Middle frontal gyrus (tissue), 1 donor: ENCODE measurements around the gene LYAR.
"Not testable (repeated sequence)": the region's sequence is repeated elsewhere in the genome, so short reads cannot be mapped to it uniquely, and the experiment has no call there.

Experiments
- DNase-seq: peaks from one replicate; pipeline ENCODE4 v3.0.0-alpha.2; 2015; ENCODE audit warnings: low spot score; ENCODE audit errors: extremely low spot score

Gene LYAR

DNA sequence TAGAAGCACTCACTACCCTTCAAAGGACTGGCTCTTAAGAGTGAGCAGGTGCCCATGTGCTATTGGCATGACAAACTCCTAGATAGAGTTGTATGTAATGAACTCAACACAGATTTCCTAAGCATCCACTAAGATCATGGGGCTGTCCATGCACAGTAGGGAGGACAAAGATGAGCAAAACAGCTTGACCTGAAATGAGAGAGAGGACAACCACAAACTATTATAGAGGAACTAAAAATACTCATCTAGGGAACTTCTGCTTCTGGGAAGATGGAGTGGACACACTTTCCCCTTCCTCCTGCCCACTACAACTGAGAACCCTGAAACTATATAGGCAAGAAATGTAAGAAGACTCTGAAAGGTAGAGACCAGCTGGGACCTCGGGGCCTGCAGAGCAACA, 21.2 kb downstream of the LYAR start:
- DNase-seq: no peak

DNA sequence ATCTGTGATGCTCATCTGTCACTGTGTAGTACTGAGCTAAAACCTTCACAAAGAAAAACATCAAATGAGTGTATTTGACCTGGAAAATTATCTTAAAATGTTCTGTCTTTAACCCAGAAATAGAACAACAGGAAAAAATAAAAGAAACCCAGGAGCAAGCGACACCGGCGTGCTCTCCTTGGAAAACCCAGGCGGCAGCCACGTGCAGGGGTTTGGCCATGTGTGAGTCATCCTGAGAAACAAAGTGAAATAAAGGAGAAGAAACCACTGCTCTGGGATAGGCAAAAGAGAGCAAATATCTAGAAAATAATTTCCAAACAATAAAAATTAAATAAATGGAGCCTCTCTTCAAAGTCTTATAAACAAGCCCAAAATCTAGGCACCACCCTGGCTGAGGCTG, 22.0 kb downstream of the LYAR start:
- DNase-seq: no peak

DNA sequence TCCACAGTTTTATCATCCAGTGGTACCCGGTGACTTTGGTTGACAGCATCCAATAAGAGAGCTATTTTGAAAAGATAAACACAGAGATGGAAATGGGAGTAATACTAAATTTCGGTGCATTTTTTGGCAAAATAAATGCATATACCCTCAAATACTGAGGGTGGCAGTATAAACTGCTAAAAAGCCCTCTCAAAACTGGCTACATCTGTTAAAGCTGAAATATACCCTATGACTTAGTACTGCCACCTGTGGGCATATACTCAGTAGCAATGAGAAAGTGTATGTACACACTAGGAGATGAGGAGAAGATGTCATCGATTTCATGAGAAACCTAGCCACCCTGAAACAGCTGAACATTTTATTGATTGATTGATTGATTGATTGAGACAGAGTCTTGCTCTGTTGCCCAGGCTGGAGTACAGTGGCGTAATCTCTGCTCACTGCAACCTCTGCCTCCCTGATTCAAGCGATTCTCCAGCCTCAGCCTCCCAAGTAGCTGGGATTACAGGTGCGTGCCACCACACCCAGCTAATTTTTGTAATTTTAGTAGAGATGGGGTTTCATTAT, 29.7 kb downstream of the LYAR start:
- DNase-seq: no peak

DNA sequence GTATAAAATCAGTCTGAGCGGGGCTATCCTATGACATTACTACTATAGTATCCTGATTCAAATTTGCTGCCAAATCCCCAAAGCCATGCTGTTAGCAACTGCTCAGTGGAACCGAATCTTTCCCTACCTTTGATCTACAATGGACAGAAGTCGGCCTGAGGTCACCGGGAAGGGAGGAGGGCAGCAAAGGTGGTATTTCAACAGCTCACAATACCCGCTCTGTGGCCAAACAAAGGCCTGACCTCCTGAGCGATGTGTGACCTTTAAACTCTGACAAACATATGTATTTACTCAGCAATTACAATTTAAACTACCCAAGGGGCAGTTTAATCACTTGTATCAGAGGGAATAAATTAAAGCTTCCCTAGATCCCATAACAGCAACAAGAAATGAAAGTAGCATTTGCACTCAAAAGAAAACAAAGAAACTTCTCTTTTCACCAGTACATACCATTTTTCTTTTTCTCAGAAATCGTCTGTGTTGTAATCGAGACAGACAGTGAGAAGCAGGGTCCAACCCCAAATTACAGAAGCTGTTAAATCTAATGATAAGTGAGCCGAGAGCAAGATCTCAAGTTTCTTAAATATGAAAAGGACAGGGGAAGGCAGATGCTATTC, 30.4 kb downstream of the LYAR start:
- no peak for DNase-seq

DNA sequence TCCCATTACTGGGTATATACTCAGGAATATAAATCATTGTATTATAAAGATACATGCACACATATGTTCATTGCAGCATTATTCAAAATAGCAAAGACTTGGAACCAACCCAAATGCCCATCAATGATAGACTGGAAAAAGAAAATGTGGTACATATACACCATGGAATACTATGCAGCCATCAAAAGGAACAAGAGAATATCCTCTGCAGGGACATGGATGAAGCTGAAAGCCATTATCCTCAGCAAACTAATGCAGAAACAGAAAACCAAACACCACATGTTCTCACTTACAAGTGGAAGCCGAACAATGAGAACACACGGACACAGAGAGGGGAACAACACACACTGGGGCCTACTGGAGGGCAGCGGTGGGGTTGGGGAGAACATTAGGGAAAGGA, 32.2 kb downstream of the LYAR start:
- not testable (repeated sequence) for DNase-seq

DNA sequence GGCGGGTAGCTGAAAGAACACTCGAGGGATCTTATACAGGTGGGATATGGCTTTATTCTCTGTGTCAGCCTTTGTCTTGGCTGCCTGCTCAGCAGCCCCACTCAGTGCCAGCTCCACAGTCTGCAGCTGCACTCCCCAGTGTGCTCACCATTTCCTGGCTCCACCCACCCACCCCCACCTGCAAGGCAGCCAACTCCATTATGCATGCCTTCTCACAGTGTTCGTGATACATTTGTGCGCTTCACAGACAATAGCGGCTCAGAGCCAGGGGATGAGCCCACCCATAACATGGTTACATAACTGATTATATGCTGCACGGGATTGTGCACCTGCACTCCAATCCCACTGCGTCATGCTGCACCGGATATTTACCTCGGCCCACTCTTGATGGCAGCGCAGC, 33.2 kb downstream of the LYAR start:
- DNase-seq: no peak

DNA sequence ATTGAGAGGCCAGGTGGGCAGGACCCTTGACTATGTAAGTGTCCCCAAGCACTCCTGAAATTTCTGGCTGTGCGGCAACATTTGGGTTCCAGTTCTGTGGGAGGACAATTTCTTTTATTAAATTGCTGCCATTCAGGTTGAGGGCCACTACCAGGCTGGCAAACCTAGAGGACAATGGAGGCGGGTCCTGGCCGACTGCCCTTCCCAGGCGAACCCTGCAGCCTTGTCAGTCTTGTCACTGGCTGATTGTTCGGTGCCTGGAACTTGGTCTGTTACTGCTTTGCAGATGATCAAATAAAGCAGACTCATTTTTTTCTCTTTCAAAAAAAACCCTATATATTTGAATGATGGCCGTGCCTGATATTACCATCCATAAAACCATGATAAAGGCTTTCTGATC, 35.3 kb downstream of the LYAR start:
- DNase-seq: peak; percentile 23

DNA sequence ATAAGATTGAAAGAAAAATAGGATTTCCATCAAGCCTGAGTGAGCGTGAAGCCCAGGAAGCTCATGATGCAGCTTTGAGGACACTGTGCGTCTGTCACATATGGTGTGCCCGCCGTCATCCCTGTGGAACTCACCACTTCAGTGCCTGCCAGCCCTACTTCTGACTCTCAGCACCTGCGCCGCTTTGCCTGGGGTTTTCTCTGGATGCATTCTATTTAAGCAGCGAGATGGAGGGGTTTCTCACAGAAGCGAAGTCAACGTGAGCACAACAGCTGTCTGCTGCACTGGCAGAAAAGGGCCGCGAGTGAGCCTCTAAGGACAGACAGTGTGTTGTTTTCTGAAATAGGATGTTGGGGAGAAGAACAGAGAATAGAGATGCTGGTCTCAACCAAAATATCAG, 35.8 kb downstream of the LYAR start:
- DNase-seq: no peak

DNA sequence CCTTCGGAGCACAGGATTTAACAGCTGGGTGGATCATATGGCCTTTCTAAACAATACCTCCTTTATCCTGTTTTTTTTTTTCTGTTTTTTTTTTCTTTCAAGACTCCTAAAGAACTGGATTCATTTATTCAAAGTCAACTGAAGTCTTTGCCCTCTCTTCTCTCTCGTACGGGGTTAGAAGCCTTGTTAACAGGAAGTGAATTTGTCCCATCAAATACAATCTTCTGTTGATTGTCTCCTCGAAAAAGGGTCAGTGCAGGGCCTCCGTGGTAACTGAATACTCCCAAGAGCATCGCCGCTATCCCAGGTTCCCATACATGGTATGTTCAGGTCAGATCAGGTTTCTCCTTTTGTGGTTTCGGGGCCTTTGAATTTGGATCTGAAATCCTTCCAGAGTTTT, 40.1 kb downstream of the LYAR start:
- DNase-seq: no peak

DNA sequence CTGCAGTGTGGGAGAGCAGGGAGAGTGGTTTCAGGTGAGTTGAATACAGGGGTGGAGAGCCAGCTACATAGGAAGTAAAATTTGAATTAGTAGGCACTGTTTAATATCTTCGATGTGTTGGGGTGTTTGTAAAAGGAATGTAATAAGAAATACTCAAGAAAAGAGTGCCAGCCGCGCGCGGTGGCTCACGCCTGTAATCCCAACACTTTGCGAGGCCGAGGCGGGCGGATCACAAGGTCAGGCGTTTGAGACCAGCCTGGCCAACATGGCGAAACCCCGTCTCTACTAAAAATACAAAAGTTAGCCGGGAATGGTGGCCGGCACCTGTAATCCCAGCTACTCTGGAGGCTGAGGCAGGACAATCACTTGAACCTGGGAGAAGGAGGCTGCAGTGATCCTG, 40.6 kb downstream of the LYAR start:
- DNase-seq: not testable (repeated sequence)

DNA sequence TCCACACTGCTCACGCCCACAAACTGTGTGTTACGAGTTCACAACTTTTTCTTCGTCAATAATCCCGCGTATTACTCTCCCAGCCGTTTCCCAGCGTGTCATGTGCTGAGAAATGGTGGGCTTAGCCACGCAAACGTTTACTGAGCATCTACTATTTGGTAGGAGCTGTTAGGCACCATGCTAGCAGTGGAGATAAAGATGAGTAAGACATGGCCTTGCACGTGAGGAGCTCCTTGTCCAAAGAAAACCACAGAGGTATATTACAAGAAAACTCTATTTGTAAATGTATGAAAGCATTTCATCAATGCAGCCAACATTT, 41.1 kb downstream of the LYAR start:
- DNase-seq: no peak

DNA sequence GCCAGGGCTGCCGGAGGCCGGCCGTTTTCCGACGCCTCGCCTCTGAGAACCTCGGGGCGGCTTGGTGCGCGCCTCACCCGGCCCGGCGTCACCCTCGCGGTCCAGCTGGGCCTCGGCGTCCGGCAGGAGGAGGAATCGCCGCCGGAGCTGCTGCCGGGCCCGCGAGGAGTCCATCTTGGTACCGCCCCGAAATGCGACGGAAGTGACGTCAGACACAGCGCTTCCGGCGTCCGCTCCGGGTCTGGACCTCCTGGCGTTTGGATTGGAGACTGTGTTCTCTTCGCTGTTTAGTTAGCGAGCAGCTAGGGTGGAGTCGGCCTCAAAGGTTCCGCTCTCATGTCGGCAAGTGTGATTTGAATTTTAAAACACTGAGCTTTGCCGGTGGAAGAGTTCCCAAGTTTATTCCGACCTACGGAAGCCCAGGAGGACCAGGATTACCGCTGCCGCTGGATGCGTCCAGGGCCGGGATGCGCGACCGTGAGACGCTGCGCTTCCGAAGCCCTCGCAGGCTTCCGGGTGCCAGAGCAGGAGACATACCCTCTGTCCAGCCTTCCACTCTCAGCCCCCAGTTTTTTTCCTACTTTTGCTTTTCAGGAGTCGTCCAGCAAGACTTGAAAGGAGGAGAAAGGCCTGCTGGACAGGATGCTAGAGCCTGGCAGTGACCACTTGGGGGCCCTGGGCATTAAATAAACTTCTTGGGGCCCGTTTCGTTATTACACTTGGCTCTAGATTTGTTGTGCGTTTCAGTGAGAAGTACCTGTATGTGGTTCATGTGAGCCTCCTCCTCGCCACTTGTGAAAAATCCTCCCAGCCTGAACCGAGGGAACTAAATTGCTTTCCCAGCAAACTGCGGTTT, 41.7 kb downstream of the LYAR start, which contains the start of gene TMEM128:
TMEM128 (minus strand) TSS at position 195 of the 856 bp plus-strand sequence; CDS start at position 174, 21 bp downstream.
- DNase-seq: peak; percentile 95

DNA sequence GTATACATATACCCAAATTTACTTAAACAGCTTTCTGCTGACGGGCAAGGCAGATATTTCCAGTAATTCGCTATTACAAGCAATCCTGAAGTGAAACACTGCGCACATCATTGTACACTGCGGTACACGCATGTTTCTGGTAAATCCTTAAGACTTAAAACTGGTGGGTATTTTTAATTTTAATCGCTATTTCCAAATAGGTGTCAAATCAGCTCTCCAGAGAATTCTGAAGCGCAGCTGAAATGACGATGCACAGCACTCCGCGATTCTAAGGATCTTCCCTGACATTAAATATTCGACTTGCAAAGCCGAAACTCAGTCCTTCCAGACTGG, 42.3 kb downstream of the LYAR start:
- no peak for DNase-seq

DNA sequence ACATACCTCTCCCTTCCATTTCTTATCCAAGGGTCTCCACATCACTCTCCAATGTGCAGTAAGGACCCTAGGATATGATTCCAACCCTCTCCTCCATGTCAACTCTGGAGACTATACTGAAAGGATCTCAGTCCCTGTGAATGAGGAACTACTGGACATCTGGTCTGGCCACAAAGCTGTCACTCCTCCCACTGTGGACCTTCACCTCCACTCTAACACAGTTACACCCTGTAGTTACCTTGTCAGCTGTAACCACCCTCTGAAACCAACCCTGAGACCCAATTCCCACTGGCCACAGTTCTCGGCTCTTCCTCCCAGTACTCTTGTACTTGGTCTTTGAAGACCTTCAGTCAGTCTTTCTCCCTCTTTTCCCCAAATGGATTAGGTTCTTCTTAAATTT, 44.8 kb downstream of the LYAR start:
- no peak for DNase-seq

DNA sequence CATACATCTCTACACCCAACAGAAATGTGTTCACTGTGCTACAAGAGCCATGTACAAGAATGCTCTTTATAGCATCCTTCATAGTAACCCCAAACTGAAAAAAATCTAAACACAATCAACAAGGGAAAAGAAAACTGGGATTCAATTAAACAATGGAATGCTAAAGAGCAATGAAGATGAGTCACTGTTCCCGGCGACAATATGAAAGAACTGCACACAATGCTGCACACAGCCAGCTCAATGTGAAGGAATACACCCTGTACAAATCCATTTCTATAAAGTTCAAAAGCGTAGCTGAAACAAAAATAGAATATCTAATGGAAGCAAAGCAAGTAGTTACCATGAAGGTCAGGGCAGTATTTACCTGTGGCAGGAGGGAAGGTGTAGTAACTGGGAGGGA, 50.4 kb downstream of the LYAR start:
- DNase-seq: not testable (repeated sequence)

DNA sequence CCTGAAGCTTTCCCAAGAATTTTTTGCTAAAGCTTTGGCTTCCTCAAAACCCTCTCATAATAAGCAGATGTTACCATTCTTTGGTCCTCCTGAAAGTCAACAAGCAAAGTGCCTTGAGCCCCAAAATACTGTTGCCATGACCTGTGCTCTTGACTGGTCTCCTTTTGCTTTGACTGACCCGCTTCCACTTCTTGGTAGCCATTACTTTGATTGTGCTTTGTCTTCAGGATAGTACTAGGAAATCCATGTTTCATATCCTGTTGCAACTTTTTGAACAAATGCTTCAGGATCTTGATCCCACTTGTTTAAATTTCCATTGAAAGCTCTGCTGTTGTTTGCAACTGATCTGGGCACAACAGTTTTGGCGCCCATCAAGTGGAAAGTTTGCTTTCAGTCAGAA, 56.3 kb downstream of the LYAR start:
- no peak for DNase-seq

DNA sequence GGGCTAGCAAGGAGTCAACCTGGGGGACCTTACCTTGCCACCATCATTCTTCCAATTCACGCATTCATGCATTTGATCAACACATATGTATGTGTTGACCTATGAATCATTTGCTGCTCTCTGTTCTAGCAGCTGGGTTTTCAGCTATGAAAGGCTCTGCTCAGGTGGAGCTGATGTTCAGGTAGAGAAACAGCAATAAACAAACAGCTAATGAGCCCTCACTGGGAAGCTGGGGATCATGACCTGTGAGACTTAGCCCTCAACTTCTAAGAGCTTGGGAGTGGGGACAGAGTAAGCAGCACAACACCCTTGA, 61.6 kb downstream of the LYAR start:
- DNase-seq: no peak

DNA sequence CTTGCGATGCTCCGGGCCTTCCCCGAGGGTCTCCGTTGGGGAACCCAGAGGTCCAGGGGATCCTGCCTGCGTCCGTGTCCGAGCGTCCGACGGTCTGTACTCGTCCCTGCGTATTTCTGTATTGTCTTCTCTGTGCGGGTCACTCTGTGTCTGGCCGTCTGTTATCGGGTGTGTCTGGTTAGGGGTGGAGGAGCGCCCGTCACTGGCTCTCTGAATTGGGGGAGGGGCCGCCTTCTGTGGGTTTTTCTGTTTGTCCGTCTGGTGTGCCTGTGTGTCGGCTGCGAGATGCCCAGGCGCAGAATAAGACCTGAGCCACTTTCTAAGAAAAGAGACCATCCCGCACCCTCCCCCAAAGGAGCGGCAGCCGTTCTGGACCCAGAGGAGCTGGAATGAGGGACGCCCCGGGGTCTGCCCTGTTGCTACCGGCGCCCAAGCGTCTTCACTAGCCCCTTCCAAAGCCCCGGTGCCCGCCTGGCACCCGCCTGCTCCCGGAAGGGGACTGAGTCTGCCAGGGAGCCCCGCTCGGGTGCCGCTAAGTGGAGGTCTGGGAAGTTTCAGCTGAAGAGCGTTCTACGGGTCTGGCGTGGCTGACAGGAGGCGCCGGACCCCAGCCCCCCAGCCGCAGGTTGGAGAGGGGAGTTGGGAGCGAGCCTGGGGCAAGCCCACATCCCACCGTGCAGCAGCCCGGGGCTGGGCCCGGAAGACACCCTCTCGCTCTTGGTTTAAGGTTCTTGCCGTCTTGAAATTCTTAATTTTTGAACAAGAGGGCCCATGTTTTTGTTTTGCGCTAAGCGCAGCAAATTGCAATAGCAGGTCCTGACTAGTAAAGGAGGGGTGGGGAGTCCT, 62.2 kb downstream of the LYAR start:
- DNase-seq: no peak

DNA sequence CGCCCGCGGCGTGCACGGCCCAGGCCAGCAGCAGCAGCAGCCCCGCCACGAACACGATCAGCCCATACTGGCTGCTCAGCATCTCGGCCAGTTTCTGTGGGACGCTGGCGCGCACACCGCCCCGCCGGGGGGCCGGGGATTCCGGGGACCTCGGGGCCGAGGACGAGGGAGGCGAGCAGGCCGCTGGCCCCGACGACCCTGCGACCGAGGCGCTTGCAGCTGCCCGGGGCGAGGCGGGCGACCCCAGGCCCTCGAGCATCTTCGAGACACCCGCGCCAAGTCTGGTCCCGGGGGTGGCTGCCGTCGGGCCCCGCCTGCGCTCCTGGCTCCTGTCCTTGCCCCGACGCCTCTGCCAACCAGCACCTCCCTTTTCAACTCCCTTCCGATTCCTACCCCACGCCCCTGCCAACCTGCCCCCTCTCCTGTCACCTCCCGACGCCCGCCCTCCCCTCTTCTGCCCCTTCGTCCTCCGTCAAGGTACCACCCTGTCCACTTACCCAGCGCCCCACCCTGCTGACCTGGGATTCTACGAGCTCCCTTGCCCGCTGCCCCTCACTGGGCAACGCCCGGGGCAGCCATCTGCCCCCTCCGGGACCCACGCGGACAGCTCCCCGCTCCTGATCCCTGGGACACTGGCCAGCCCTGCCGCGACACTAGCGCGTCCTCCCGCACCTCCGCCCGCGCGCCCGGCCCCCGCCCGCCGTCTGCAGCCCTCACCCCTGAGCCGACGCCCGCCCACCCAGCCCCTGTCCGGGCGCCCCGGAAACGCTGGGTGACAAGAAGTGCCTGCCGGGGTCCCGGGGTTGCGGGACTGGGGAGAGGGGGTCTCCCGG, 63.1 kb downstream of the LYAR start, which contains the start of gene OTOP1:
OTOP1 (minus strand) TSS at position 324 of the 833 bp plus-strand sequence; CDS start at position 259, 65 bp downstream.
- DNase-seq: no peak

DNA sequence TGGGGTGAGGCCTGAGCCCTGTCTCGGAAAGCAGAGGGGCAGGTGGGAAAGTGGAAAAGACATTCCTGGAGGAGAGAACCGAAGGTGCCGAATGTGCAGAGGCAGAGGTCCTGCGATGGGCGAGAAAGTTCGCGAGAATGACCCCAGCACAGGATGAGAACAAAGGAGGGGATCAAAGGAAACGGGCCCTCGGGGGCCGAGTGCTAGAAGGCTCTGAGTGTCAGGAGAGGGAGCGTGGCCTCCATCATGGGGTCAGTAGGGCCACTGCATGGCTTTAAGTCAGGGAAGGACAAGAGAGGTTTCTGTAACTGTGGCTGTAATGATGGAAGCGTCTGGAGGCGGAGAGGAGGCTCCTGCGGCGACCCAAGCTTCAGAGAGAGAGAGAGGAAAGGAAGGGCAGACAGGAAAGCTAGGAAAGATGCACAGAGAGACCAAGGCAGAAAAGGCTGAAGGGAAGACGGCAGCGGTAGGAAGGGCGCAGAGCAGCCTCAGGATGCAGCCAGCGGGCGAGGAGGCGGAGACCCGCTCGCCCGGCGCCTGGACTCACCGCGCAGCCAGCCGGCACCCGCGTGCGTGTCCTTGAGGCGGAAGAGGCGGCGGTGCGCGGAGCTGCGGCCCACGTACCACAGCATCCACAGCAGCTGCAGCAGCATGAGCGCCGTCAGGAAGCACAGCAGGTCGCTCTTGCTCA, 63.9 kb downstream of the LYAR start:
- DNase-seq: no peak
